CD4-positive, alpha-beta T cell treated with Interleukin-6 at 100 ng/mL for 8 hours (primary cell): ENCODE results near the gene OR4S2.

ENCODE experiments used
- DNase-seq: peaks from one replicate; pipeline ENCODE4 v3.0.0-alpha.2; 2020; ENCODE audit warnings: mixed read lengths, low spot score

Gene OR4S2

GRCh38 chr11:55648027-55648426, at the start of gene OR4S2:
TSS of gene OR4S2 (plus strand) at chr11:55648327. CDS start at chr11:55650904, 2,577 bp downstream.
- no peak for DNase-seq

GRCh38 chr11:55607545-55607944, 40.6 kb upstream of the OR4S2 start, which contains the start of gene OR4C11:
TSS of gene OR4C11 (minus strand) at chr11:55607645. CDS start at chr11:55604373, 3,272 bp downstream.
- DNase-seq: no peak

- DNase-seq: no peak
Observed at GRCh38 chr11:55624531-55624930, 23.6 kb upstream of the OR4S2 start.

GRCh38 chr11:55634813-55635212, 13.3 kb upstream of the OR4S2 start, which contains the start of gene OR4P4:
TSS of gene OR4P4 (plus strand) at chr11:55635113.
- DNase-seq: no peak

GRCh38 chr11:55652560-55652959, 4.4 kb downstream of the OR4S2 start:
- DNase-seq: no peak

GRCh38 chr11:55655096-55655495, 7.0 kb downstream of the OR4S2 start:
- DNase-seq: no peak

- no peak for DNase-seq
Observed at GRCh38 chr11:55658031-55658573, 10.0 kb downstream of the OR4S2 start.

- no peak for DNase-seq
Observed at GRCh38 chr11:55658608-55659007, 10.5 kb downstream of the OR4S2 start.

GRCh38 chr11:55661901-55662300, 13.8 kb downstream of the OR4S2 start, which contains the start of gene OR4C6:
TSS of gene OR4C6 (plus strand) at chr11:55662201. CDS start at chr11:55665167, 2,966 bp downstream.
- no peak for DNase-seq

GRCh38 chr11:55669376-55669775, 21.2 kb downstream of the OR4S2 start:
- DNase-seq: no peak

- no peak for DNase-seq
Observed at GRCh38 chr11:55673860-55674259, 25.7 kb downstream of the OR4S2 start.

- no peak for DNase-seq
Observed at GRCh38 chr11:55697817-55698216, 49.7 kb downstream of the OR4S2 start.

- DNase-seq: no peak
Observed at GRCh38 chr11:55701429-55701828, 53.3 kb downstream of the OR4S2 start.
